Measurements from ENCODE around the gene HGD. TPM values are rescaled to one million over a fixed set of nuclear protein-coding genes. Genes with fewer than 3 reads are reported as not detected.

The HGD gene
- total RNA-seq, 1 donor from 2014 or later, result 0.52 TPM

DNA sequence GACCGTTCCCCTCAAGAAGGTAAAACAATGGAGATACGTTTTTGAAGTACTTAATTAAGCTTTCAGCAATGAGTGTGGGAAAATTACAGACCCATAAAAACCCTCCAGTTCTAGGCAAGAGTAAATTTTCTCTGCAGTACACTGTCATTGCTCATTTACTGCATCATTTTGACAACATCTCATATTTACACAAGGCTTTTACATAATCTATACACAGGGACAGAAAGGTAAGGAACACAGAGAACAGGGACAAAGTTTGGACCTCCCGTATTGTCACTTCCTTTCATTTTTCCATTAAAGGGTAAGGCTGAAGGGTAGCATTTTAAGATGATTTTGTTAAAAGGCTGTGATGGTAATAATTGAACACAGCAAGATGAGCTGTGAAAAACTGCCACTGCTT lies 7.4 kb upstream of the HGD start:
- FAIRE-seq (no peak), DNase-seq (ENCODE audit: low read depth) (no peak)
- Histone ChIP-seq H3K27me3 (ENCODE audit: insufficient read depth, low read length) (no peaks in the 10 kb centered on the region), H3K4me3 (ENCODE audit: insufficient read depth, low read depth, low read length) (no peak overlapping the region), H3K79me2 (ENCODE audit: insufficient read depth, low read length) (no peaks in the 10 kb centered on the region), H4K20me1 (ENCODE audit: insufficient read depth, low read length) (no peaks in the 10 kb centered on the region), H3K4me1 (ENCODE audit: insufficient read depth, low read length) (no peaks in the 10 kb centered on the region), H2AFZ (ENCODE audit: low read depth, low read length) (no peak overlapping the region), H3K27ac (ENCODE audit: low read depth, low read length) (no peak overlapping the region), H3K9ac (ENCODE audit: low read length) (no peak overlapping the region), H3K9me3 (ENCODE audit: insufficient read depth, low read depth, low read length) (no peaks in the 10 kb centered on the region), H3K4me2 (ENCODE audit: low read length) (no peak overlapping the region), H3K36me3 (ENCODE audit: insufficient read depth, low read length) (no peaks in the 10 kb centered on the region)
- Mint-ChIP-seq H3K36me3 (ENCODE audit: low read depth, unreplicated experiment) (peaks cover 2% of the 10 kb centered on the region), H3K9me3 (ENCODE audit: unreplicated experiment) (no peaks in the 10 kb centered on the region), H3K27me3 (ENCODE audit: low read depth, unreplicated experiment) (no peaks in the 10 kb centered on the region), H3K4me1 (ENCODE audit: low read depth, unreplicated experiment) (peaks cover 22% of the 10 kb centered on the region), H3K27ac (ENCODE audit: unreplicated experiment) (no peak overlapping the region), H3K4me3 (ENCODE audit: unreplicated experiment) (no peak overlapping the region)
- TF ChIP-seq EZH2 (IDR thresholded peaks at IDR 0.05; ENCODE audit: insufficient read depth, low read length), result no peak
- TF ChIP-seq, protein P1, sequence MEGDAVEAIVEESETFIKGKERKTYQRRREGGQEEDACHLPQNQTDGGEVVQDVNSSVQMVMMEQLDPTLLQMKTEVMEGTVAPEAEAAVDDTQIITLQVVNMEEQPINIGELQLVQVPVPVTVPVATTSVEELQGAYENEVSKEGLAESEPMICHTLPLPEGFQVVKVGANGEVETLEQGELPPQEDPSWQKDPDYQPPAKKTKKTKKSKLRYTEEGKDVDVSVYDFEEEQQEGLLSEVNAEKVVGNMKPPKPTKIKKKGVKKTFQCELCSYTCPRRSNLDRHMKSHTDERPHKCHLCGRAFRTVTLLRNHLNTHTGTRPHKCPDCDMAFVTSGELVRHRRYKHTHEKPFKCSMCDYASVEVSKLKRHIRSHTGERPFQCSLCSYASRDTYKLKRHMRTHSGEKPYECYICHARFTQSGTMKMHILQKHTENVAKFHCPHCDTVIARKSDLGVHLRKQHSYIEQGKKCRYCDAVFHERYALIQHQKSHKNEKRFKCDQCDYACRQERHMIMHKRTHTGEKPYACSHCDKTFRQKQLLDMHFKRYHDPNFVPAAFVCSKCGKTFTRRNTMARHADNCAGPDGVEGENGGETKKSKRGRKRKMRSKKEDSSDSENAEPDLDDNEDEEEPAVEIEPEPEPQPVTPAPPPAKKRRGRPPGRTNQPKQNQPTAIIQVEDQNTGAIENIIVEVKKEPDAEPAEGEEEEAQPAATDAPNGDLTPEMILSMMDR (IDR thresholded peaks at IDR 0.05; ENCODE audit: insufficient read depth, low read depth, low read length), result no peak

DNA sequence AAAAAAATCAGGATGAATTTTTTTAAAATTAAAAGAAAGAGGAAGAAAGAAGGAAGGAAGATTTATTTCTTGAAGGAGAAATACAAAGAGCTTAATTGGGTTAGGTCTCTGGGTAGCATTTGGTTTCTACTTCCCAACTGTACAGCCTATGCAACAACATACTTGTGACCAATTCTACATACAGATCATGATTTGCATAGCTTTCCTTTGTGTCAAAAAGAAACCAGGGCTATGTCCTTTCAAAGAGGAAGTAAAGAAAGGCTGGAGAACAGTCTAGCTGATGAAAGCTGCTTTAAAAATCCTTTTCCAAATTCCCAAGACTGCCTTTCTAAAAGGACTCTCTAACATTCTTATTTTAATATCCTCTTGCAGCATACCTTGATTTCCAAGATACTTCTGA lies 6.1 kb upstream of the HGD start:
- TF ChIP-seq, protein P1 (IDR thresholded peaks at IDR 0.05; ENCODE audit: insufficient read depth, low read depth, low read length), result no peak
- peaks cover 17% of the 10 kb centered on the region for H3K4me1 Mint-ChIP-seq (ENCODE audit: low read depth, unreplicated experiment)
- Histone ChIP-seq H3K4me3 (ENCODE audit: insufficient read depth, low read depth, low read length) (no peak overlapping the region), H3K36me3 (ENCODE audit: insufficient read depth, low read length) (no peaks in the 10 kb centered on the region), H3K27me3 (ENCODE audit: insufficient read depth, low read length) (no peaks in the 10 kb centered on the region), H3K79me2 (ENCODE audit: insufficient read depth, low read length) (no peaks in the 10 kb centered on the region), H2AFZ (ENCODE audit: low read depth, low read length) (no peak overlapping the region), H3K4me1 (ENCODE audit: insufficient read depth, low read length) (no peaks in the 10 kb centered on the region), H3K27ac (ENCODE audit: low read depth, low read length) (no peak overlapping the region), H3K9ac (ENCODE audit: low read length) (no peak overlapping the region), H3K4me2 (ENCODE audit: low read length) (no peak overlapping the region), H4K20me1 (ENCODE audit: insufficient read depth, low read length) (no peaks in the 10 kb centered on the region), H3K9me3 (ENCODE audit: insufficient read depth, low read depth, low read length) (no peaks in the 10 kb centered on the region)
- H3K27me3 Mint-ChIP-seq (ENCODE audit: low read depth, unreplicated experiment), result no peaks in the 10 kb centered on the region
- DNase-seq (ENCODE audit: low read depth) (peak; percentile 67), FAIRE-seq (no peak)
- peaks cover 2% of the 10 kb centered on the region for H3K36me3 Mint-ChIP-seq (ENCODE audit: low read depth, unreplicated experiment)
- H3K9me3 Mint-ChIP-seq (ENCODE audit: unreplicated experiment), result no peaks in the 10 kb centered on the region
- H3K27ac Mint-ChIP-seq (ENCODE audit: unreplicated experiment), result peak overlapping the region; percentile 92
- H3K4me3 Mint-ChIP-seq (ENCODE audit: unreplicated experiment), result no peak overlapping the region

DNA sequence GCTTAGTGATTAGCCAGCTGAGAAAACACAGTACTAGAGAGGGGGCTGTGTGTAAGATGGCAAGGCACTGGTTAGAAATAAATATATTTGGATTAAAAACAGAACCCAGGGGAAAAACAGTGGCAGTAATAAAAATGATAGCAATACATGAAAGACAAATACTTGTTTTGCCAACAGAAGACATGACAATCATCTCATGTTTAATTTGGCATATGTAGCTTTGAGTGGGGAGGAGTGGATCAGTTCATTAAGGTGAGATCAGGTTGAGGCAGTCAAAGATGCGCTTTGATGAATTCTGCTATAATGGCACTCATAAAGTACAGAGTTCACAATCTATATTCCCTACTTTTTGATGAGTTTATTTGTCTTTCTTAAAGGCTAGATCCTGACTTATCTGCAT lies 3.4 kb upstream of the HGD start:
- H3K9me3 ChIP-seq (ENCODE audit: insufficient read depth, low read depth, low read length), result no peaks in the 10 kb centered on the region
- peaks cover 2% of the 10 kb centered on the region for H3K36me3 Mint-ChIP-seq (ENCODE audit: low read depth, unreplicated experiment)
- no peak overlapping the region for H3K4me3 Mint-ChIP-seq (ENCODE audit: unreplicated experiment)
- H3K4me1 ChIP-seq (ENCODE audit: insufficient read depth, low read length), result no peaks in the 10 kb centered on the region
- H3K9ac ChIP-seq (ENCODE audit: low read length), result no peak overlapping the region
- H3K79me2 ChIP-seq (ENCODE audit: insufficient read depth, low read length), result no peaks in the 10 kb centered on the region
- H3K27me3 Mint-ChIP-seq (ENCODE audit: low read depth, unreplicated experiment), result no peaks in the 10 kb centered on the region
- no peak overlapping the region for H3K27ac Mint-ChIP-seq (ENCODE audit: unreplicated experiment)
- no peaks in the 10 kb centered on the region for H3K36me3 ChIP-seq (ENCODE audit: insufficient read depth, low read length)
- no peak overlapping the region for H3K4me2 ChIP-seq (ENCODE audit: low read length)
- no peaks in the 10 kb centered on the region for H4K20me1 ChIP-seq (ENCODE audit: insufficient read depth, low read length)
- H3K27ac ChIP-seq (ENCODE audit: low read depth, low read length), result no peak overlapping the region
- no peaks in the 10 kb centered on the region for H3K9me3 Mint-ChIP-seq (ENCODE audit: unreplicated experiment)
- no peak overlapping the region for H2AFZ ChIP-seq (ENCODE audit: low read depth, low read length)
- H3K4me3 ChIP-seq (ENCODE audit: insufficient read depth, low read depth, low read length), result no peak overlapping the region
- no peak for FAIRE-seq
- no peak for DNase-seq (ENCODE audit: low read depth)
- TF ChIP-seq, protein P1 (IDR thresholded peaks at IDR 0.05; ENCODE audit: insufficient read depth, low read depth, low read length), result no peak
- TF ChIP-seq EZH2 (IDR thresholded peaks at IDR 0.05; ENCODE audit: insufficient read depth, low read length), result no peak
- H3K27me3 ChIP-seq (ENCODE audit: insufficient read depth, low read length), result no peaks in the 10 kb centered on the region
- H3K4me1 Mint-ChIP-seq (ENCODE audit: low read depth, unreplicated experiment), result peaks cover 26% of the 10 kb centered on the region

Measured in astrocyte (in vitro differentiated cells and primary cell).